GM21576 (cell line): ENCODE results near the gene MYO3B.
A peak's percentile ranks its signal among the peaks of the same experiment; 100 is the strongest.

Experiments used
- ATAC-seq: cut with Tn5 transposase; IDR thresholded peaks from one replicate; pipeline ENCODE4 v1.9.1; 2021; ENCODE audit warnings: mild to moderate bottlenecking, moderate library complexity; ENCODE audit not compliant: unreplicated experiment

Gene MYO3B

DNA sequence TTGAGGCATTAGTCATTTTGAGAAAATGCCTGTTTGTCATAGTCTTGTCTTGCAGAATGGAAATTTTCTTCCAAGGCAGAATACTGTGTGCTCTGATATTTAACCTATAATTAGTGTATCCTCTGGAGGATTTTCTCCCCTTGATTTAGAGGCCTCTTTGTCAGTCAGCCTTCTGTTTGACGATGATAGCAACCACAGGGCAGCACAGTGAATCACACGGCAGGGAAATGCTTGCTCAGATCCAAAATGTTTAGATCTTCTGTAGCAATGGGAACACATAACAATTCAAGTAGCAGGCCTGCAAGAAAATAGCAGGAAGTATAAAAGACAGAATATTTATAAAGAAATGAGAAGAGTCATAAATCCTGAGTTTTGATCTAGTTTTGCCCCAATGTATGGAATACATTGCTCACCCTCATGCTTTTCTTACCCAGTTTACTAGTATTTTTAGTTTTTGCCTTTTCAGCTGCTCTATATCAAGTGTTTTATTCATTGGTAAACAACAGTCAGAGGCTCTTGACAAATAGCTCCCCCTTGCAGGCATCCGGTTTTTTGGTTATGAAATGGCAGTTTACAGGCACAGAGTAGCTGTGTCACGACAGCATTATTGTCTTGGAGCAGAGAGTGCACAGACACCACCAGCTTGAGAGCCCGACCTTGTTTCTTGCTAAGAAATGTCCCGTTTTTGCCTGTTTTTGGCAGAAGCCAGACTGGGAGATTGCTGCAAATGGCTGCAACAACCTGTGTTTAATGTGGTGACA lies 185.1 kb downstream of the MYO3B start:
- ATAC-seq = no peak

DNA sequence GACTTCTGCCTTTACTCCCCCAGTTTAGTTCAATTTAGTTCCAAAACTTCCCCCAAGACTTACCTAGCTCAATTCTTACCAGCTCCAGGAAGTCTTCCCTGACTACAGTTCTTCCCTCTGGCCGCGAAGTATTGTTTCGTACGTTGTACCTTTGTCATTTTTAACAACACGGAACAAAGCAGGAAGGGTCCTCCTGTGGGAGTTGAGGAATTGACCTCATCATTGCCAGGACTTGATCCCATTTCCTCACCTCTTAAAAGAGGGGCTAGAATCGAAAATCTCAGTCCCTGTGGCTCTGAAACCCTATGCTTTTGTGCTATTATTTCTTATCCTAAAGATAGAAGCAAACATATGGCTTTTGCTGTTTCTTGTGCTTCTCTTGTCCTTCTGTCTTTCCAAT lies 187.1 kb downstream of the MYO3B start:
- ATAC-seq = no peak

DNA sequence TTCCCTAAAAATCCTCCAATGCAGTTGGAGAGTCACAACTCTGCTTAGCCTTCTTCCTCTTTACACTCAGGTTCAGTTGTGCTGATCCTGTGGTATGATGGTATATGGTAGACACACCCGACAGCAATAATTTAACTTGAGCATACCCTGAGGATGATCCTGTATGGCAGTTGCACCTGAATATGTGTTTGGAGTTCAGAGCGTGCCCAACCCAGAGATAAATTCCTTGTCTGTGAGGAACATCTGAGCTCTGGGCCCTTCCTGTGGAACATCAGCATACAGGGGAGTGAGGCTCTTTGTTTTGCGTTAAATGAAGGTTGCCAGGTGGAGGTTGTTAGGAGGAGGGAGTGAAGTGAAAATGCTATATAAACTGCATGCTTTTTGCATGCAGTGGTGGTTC lies 187.7 kb downstream of the MYO3B start:
- ATAC-seq = no peak

DNA sequence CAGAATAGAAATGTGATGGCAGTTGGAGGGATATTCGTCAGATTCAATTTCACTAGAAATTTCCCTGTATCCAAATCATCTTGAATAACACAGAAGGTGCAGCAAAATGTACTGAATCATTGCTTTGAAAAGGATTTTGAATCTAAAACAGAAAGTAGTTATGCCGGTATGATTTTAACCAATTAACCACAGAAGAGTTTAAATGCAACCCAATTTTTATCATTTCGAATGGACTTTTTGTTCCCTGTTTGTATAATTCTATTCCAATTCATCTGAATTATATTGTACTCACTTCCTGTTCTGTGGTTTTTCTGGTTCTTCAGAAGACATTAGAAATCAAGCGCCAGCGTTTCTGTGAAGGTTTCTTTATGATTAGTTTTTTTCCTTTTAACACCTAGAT lies 190.4 kb downstream of the MYO3B start:
- no peak for ATAC-seq

DNA sequence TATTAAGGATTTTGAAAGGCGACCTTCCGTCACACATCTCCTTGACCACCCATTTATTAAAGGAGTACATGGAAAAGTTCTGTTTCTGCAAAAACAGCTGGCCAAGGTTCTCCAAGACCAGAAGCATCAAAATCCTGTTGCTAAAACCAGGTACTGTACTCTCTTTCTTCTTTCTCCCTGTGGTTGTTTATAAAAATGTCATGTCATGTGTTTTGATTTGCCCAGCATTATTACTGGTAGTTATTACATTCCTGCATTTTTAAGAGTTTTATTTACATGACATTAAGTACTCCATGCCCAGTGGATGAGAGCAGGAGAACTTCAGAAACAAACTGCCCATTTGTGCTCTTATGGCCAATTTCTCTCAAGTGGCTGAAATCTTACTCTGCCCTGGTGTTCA lies 191.3 kb downstream of the MYO3B start:
- no peak for ATAC-seq

DNA sequence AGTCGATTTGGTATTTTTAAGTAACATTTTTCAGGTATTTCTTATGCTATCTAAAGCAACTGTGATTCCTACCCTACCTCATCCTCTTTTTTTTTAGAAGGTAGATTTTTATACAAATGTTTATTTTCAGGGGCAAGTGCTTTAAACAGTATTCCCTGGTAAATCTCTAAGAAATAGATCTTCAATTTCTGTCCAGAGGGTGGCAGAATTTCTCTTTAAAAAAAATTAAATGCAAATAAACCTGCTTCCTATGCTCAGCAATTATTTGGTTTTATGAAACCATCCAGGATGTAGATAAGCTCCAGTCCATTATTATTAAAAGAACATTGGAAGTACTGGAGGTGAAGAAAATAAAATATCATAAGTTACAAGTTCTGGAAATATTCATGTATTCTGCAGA lies 191.9 kb downstream of the MYO3B start:
- ATAC-seq = no peak

DNA sequence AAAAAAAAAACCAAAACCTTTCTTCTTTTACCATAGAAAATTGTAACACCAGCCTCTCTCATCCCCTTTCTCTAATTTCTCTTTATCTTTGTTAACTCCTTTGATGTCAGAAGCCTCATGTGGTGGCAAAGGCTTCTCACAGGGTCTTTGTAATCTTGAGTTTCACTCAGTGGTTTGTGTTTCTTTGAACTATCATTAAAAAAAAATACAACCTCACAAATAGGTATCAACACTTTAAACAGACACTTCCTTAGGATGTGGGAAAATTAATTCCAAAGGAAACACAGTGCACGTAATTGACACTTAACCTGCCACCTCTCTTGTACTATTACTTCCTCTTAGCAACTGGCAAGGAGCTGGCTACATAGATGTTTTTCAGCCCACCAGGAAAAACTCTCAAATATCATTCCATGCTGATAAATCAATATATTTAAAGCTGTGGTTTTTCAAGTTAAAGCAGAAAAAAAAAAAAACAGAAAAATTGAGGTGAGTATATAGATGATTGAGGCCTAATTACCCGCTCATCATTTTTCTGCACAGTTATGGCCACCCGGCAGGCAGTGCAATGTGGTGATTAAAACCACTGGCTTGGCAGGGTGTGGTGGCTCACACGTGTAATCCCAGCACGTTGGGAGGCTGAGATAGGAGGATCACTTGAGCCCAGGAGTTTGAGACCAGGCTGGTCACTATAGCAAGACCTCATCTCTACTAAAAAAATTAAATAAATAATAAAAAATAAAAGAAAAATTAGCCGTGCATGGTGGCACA lies 193.5 kb downstream of the MYO3B start:
- no peak for ATAC-seq

DNA sequence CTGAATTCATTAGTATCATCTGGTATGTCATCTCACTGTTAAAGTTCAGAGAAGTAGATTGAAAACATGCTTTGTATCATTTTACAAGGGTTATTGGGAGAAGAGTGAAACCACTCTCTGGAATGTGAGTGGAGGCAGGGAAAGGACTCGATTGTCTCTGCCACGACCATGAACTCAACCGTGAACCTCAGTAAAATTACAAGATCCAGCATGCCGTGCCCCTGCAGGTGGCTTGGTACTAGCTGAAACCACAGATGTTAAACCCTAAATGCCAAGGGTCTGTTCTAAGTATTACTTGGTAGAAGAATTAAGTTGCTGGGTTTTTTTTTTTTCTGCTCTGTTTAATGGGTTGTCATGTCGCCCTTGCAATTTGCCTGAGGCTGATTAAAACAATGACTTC lies 197.2 kb downstream of the MYO3B start:
- no peak for ATAC-seq

DNA sequence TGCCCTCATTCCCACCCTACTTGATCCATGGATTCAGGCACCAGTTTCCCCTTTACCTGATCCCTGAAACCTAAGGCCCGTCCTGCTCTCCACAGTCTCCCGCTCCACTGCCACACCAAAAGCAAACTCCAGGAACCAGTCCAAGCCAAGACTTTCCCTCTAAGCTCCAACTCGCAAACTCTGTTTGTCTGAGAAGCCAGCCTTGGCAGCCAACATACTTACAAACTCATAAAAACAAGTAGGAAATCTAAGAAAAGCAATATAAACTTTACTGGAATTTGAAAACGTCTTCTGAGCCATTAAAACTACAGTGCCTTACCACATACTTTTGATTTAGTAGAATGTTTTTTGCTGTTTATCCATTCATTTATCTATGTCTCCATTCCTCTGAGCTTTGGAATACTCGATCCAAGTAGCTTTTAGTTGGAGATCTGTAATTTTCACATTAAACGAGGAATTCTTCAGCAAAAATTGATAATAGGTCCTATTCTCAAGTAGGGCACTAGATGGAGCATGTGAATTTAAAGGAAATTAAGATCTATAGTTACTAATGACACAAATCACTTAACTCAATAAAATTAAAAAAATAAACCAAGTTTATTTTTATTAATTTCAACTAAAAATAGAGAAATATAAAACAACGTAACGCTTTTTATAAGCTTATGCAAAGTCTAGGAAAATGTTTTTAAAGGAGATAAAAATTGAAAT lies 199.7 kb downstream of the MYO3B start:
- ATAC-seq = no peak

DNA sequence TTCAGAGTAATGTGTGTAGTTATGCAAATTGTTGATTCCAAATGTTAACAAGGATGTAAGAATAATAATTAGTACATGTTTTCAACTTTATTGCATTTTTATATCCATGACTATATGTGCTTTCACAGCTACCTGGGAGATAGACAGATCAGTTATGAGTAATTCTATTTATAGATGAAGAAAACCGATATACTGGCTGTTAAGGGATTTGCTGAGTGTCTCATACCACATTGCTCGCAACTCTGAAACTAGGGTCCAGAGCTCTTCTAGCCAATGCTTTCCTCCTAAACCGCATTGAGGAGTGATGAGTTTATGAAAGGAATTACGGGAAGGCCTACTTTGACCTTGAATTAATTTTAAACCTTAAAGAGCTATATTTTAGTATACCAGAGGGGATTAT lies 202.3 kb downstream of the MYO3B start:
- ATAC-seq = no peak

DNA sequence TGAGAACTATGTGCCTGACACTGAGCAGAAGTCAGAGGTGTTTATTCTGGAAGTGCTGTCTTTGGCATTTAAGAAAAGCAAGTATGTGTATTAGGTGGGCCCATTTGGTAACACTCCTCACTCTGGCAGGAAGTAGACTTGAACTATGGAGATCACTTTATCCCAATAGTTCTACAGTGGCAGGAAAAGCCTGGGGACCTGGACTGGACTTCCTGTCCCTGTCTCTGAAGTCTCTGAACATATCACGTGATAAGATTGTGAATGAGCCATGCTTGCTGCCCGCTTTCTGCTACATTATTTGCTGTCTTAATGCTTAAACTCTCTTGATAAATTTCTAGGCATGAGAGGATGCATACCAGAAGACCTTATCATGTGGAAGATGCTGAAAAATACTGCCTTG lies 203.7 kb downstream of the MYO3B start:
- no peak for ATAC-seq

DNA sequence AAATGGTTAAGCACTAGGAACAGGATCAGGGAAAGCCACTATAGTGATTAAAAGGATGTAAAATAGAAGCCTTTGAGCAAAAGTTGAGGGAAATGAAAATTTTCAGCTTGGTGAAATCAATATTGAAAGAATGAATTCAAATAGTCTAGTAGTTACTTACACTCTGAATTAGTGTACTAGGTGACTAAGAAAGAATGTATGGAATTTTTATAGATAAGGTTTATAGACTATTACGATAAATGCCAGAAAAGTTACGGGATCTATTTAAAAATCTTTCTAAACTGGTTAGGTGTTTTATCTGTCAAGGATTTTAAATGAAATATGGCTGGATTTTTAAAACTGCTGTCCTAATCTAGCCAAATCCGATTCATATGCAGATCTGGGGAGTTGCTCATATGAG lies 208.6 kb downstream of the MYO3B start:
- no peak for ATAC-seq

DNA sequence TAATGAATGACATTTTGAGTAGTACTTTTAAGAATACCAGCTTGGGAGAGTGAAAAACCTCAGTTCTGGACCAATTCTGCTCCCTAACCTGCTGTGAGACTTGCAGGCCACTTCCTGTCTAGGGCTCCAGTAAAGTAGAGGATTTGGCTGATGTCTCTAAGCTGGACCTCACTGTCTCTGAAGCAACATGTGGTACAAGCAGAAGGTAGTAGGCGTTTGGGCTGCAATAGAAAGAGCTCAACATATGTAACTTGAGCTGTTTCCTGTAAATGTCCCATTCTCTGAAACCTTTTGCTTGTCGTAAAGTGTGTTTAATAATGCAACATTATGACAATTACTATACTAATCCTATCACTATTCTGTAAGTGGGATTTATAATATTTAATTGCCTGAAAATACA lies 213.1 kb downstream of the MYO3B start:
- ATAC-seq = no peak

DNA sequence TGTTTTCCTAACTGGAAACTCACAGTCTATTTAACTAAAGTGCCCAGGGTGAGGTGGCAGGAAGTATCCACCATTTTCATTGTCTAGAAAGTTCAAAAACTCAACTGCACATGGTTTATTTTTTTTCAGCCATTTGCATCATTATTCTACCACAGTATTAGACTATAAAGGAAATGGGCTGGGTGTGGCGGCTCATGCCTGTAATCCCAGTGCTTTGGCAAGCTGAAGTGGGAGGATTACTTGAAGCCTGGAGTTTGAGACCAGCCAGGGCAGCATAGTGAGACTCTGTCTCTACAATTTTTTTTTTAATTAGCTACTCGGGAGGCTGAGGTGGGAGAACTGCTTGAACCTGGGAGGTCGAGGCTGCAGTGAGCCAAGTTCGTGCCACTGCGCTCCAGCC lies 213.8 kb downstream of the MYO3B start:
- ATAC-seq = no peak

DNA sequence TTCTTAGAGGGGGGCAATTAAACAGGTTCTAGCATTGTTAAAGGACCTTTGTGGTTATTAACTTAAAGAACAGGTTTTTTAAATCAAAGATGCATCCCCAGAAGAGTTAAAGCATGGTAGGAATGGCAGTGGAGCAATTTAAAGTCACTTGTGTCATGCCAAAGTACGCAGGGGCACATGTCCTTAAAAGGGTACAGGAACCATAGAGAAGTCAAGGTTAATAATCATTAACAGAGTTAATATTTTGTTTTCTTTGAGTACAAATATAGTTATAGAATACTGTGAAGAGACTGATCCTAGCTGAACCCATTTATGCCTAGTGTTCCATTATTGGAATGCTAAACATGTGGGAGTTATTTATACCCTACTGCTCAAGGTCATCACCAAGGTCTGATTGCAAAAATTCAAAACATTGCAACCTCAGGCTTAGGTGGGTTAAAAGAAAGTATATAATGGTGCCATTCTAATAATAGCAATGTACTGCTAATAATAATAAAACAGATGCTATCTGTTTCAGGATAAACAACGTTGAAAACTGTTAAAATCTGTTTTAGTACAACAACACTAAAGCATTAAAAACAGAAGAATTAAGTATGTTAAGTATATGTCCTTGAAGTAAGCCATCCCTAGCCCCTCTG lies 216.0 kb downstream of the MYO3B start:
- no peak for ATAC-seq

DNA sequence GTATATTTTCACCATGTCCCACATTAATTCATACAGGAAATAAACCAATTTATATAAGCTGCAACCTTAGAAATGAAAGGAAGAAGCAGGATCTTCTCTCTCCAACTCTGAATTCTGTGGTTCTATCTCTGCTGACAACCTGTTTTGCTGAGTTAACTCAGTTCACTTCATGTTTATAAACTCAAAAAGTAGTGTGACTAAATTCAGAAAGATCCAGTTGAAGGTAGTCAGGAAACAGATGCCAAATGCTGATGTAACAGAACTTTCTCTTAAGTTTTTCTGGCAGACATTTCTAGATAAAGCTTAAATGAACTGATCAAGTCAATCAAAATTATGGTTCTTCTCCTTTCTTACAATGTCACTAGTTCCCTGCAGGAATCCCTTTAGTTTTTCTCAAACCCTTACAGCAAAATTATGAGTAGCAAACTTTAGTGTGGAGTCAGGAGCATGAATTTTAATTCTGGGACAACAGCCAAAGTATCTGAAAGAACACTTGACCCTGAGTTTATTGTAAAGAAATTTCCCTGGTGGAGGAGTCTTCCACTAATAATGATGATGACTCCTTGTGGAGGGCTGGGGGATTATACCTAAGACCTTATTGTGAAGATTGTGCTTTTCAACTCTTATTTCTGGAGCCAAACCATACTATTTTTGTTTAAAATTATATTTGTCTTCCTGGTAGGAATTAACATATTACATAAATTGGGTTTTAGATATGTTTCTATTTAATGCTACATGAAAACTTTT lies 216.9 kb downstream of the MYO3B start:
- no peak for ATAC-seq

DNA sequence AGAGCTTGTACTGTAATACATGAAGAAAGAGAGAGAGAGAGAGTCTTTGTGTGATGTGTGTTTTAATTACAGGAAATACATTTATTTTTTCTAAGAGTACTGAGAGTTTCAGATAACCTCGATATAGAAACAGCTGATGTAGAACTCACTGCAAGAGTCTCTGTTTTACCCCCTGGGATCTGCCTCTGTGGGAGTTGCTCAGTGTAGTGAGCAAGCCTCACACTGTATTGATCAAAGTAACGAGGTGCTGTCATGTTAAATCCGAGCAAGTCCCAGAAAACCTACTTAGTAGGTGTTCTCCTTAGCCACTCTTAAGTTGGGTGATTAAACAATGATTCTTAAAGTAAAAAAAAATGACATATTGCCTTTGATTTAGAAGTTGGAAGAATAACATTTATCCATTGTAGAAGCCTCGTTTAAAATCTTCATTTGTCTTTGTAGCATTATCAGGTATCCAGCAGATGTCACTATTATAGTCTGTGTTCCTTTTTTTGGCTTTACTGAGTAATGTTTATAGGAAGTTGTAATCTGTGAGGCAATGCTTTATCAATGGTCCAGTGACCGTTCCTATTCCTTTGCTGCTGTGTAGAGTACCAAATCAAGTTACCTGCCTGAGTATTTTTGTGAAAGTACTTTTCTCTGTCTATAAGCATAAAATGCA lies 219.0 kb downstream of the MYO3B start:
- no peak for ATAC-seq

DNA sequence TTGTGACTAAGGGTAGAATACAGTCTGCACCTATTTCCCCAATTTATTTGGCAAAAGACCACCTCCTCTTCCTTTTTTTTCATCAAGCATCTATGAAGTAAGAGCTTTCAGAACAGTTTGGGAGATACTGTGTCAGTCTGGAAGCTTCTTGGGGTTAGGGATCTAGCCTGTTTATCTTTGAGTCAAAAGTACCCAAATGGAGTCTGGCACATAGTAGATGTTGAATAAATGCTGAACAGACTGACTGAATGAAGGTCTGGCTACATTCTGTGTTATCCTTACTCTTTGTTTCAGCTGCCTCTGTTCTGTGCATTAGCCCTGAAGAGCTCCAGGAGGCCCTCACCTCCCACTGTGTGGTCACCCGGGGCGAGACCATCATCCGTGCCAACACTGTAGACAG lies 223.2 kb downstream of the MYO3B start:
- ATAC-seq = no peak

DNA sequence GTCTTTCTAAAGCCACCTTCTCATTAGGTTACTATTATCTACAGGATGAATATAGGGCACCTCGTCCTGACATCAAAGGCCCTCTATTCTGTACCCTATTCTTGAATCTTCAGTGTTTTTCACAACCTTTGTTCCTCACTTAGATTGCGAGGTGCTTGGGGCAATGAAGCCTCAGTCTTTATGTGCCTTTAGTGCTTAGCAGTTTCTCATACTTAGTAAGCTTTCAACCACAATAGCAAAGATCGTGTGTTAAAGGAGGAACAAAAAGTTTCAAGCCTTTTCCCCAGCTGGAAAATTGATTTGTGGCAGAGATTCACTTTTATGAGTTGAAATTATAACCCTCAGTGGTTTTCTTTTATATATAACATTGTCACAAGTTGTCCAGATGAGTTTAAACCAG lies 226.9 kb downstream of the MYO3B start:
- ATAC-seq = peak; percentile 56

DNA sequence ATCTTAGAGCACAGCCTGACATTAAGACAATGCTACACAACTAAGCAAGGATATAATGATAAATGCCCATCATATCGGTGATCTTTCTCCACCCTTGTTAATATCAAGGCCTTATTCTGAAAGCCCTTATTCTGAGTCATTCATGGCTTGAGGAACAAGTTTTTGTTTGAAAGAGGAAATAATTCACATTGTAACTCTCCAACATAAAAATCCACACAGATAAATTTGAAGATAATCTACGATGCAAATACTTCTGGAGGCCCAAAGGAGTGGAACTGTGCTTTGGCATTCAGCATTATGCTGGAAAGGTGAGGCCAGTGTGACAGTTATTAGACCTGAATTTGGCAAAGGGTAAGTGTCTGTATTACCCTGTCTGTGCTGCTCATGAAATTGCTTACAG lies 227.4 kb downstream of the MYO3B start:
- ATAC-seq = no peak
